IMR-90 (cell line): ENCODE results near the gene GALNT9. TPM values are rescaled to one million over a fixed set of nuclear protein-coding genes. Genes with fewer than 3 reads are reported as not detected.

Source experiments
- ATAC-seq: fragments of 200-7000 bp; cut with Tn5 transposase; 2 replicates; pipeline ENCODE4 v1.9.1; 2020; ENCODE audit warnings: low read depth, mild to moderate bottlenecking, moderate library complexity
- BruUV-seq: library from RNA; stranded (reverse); fragments of 400-500 nt; replicated peaks from 2 replicates; lab custom pipeline; 2021; lab: Mats Ljungman, UMichigan
- CTCF ChIA-PET: fragments of 300-600 bp; formaldehyde crosslinking; extraction: SDS; loops from one replicate; lab custom pipeline; 2021; ENCODE audit warnings: antibody characterized with exemption; lab: Yijun Ruan, JAX
- POLR2A ChIA-PET: fragments of 300-600 bp; sonication (Branson Sonifier 250); formaldehyde crosslinking; loops from one replicate; lab custom pipeline; 2022; ENCODE audit warnings: antibody characterized with exemption; ENCODE audit not compliant: unreplicated experiment; lab: Charles Lee
- DNase-seq: peaks from one replicate; pipeline ENCODE4 v3.0.0; 2013
- H2AFZ ChIP-seq: replicated peaks from 2 replicates; pipeline ENCODE3; 2013; ENCODE audit warnings: low read length, mild to moderate bottlenecking; ENCODE audit not compliant: poor library complexity
- H2AK5ac ChIP-seq: 2 replicates; pipeline ENCODE4 v1.6.1; 2013; ENCODE audit warnings: low read depth, low read length, inconsistent platforms
- H2AK9ac ChIP-seq: replicated peaks from 2 replicates; pipeline ENCODE3; 2013; ENCODE audit warnings: mild to moderate bottlenecking, low read depth, low read length, moderate library complexity; ENCODE audit not compliant: poor library complexity
- H2BK120ac ChIP-seq: 2 replicates; pipeline ENCODE4 v1.6.1; 2013; ENCODE audit warnings: low read depth, low read length, inconsistent platforms
- H2BK15ac ChIP-seq: 3 replicates; pipeline ENCODE4 v1.6.1; 2013; ENCODE audit warnings: low read depth, low read length, inconsistent platforms
- H2BK20ac ChIP-seq: 2 replicates; pipeline ENCODE4 v1.6.1; 2013; ENCODE audit warnings: low read depth, mild to moderate bottlenecking, inconsistent platforms, low read length, moderate library complexity
- H2BK5ac ChIP-seq: 2 replicates; pipeline ENCODE4 v1.6.1; 2013; ENCODE audit warnings: mild to moderate bottlenecking, low read depth, low read length, inconsistent platforms; ENCODE audit not compliant: poor library complexity, severe bottlenecking
- H3K14ac ChIP-seq: replicated peaks from 2 replicates; pipeline ENCODE4 v1.6.1; 2013; ENCODE audit warnings: low read depth, low read length, inconsistent platforms
- H3K18ac ChIP-seq: 2 replicates; pipeline ENCODE4 v1.6.1; 2013; ENCODE audit warnings: low read depth, low read length, control low read depth
- H3K23ac ChIP-seq: 2 replicates; pipeline ENCODE4 v1.6.1; 2013; ENCODE audit warnings: low read depth, low read length, inconsistent platforms
- H3K27ac ChIP-seq: 2 replicates; pipeline ENCODE4 v1.5.1; 2013; ENCODE audit warnings: mild to moderate bottlenecking, control low read depth, low read length; ENCODE audit not compliant: insufficient read depth
- H3K27me3 ChIP-seq: 2 replicates; pipeline ENCODE4 v1.6.1; 2013; ENCODE audit warnings: low read length; ENCODE audit not compliant: control insufficient read depth, insufficient read depth
- H3K36me3 ChIP-seq: 2 replicates; pipeline ENCODE4 v1.6.1; 2013; ENCODE audit warnings: low read length, mixed read lengths; ENCODE audit not compliant: control insufficient read depth, insufficient read depth
- H3K4ac ChIP-seq: 2 replicates; pipeline ENCODE4 v1.6.1; 2013; ENCODE audit warnings: low read depth, low read length, inconsistent platforms
- H3K4me1 ChIP-seq: 2 replicates; pipeline ENCODE4 v1.6.1; 2013; ENCODE audit warnings: low read length, mixed read lengths; ENCODE audit not compliant: control insufficient read depth, insufficient read depth
- H3K4me2 ChIP-seq: 2 replicates; pipeline ENCODE4 v1.6.1; 2013; ENCODE audit warnings: low read depth, mild to moderate bottlenecking, control low read depth, low read length, moderate library complexity
- H3K4me3 ChIP-seq: 2 replicates; pipeline ENCODE4 v1.5.1; 2013; ENCODE audit warnings: low read depth, mild to moderate bottlenecking, control low read depth, low read length, moderate library complexity; ENCODE audit not compliant: insufficient read depth
- H3K56ac ChIP-seq: 2 replicates; pipeline ENCODE4 v1.6.1; 2013; ENCODE audit warnings: low read length, inconsistent platforms; ENCODE audit not compliant: insufficient read depth; ENCODE audit errors: extremely low read depth
- H3K79me1 ChIP-seq, 2 experiments: 2 replicates each; pipeline ENCODE4 v1.6.1; 2013; ENCODE audit warnings: low read length in 2 of 2, inconsistent platforms in 1 of 2, low read depth in 1 of 2
- H3K9ac ChIP-seq: 2 replicates; pipeline ENCODE4 v1.6.1; 2013; ENCODE audit warnings: low read depth, low read length, control low read depth
- H3K9me1 ChIP-seq: 2 replicates; pipeline ENCODE4 v1.6.1; 2013; ENCODE audit warnings: low read length, inconsistent platforms; ENCODE audit not compliant: insufficient read depth
- H3K9me3 ChIP-seq: 2 replicates; pipeline ENCODE4 v1.6.1; 2013; ENCODE audit warnings: low read length; ENCODE audit not compliant: control insufficient read depth, insufficient read depth
- H4K20me1 ChIP-seq: 2 replicates; pipeline ENCODE4 v1.6.1; 2013; ENCODE audit warnings: low read length, inconsistent platforms; ENCODE audit not compliant: insufficient read depth
- H4K5ac ChIP-seq: 2 replicates; pipeline ENCODE4 v1.6.1; 2013; ENCODE audit warnings: mild to moderate bottlenecking, low read depth, low read length, control low read depth
- H4K8ac ChIP-seq, 2 experiments: 2 replicates each; pipeline ENCODE4 v1.6.1; 2013; ENCODE audit warnings: low read depth in 2 of 2, low read length in 2 of 2, control low read depth in 1 of 2, inconsistent platforms in 1 of 2
- H4K91ac ChIP-seq: 2 replicates; pipeline ENCODE4 v1.6.1; 2013; ENCODE audit warnings: low read depth, low read length, inconsistent platforms; ENCODE audit not compliant: insufficient read depth
- CEBPB ChIP-seq: IDR thresholded peaks from 2 replicates; pipeline ENCODE4 v1.6.1; 2012; ENCODE audit warnings: low read depth, low read length, improper control_type of control experiment
- CTCF ChIP-seq: conservative IDR thresholded peaks from 2 replicates; pipeline ENCODE4 v1.5.1; 2012; ENCODE audit warnings: mild to moderate bottlenecking, low read depth, low read length, improper control_type of control experiment
- ELK1 ChIP-seq: fragments of 150-350 bp; IDR thresholded peaks from 2 replicates; pipeline ENCODE4 v1.6.1; 2016; ENCODE audit warnings: low read depth, mild to moderate bottlenecking, low read length, moderate library complexity, borderline replicate concordance
- FOS ChIP-seq: fragments of 150-350 bp; IDR thresholded peaks from 2 replicates; pipeline ENCODE4 v1.6.1; 2016; ENCODE audit warnings: low read depth, low read length
- MAZ ChIP-seq: IDR thresholded peaks from 2 replicates; pipeline ENCODE4 v1.6.1; 2012; ENCODE audit warnings: low read depth, mild to moderate bottlenecking, low read length, improper control_type of control experiment, moderate library complexity, borderline replicate concordance
- MXI1 ChIP-seq: IDR thresholded peaks from 2 replicates; pipeline ENCODE4 v1.6.1; 2012; ENCODE audit warnings: low read depth, mild to moderate bottlenecking, low read length, moderate library complexity, borderline replicate concordance
- NFE2L2 ChIP-seq: fragments of 150-350 bp; IDR thresholded peaks from 2 replicates; pipeline ENCODE4 v1.6.1; 2016; ENCODE audit warnings: low read depth, mild to moderate bottlenecking, low read length
- RAD21 ChIP-seq: IDR thresholded peaks from 2 replicates; pipeline ENCODE4 v1.6.1; 2012; ENCODE audit warnings: low read length, improper control_type of control experiment
- RCOR1 ChIP-seq: IDR thresholded peaks from 2 replicates; pipeline ENCODE4 v1.6.1; 2012; ENCODE audit warnings: mild to moderate bottlenecking, low read length, improper control_type of control experiment; ENCODE audit not compliant: insufficient replicate concordance
- RFX5 ChIP-seq: IDR thresholded peaks from 2 replicates; pipeline ENCODE4 v1.8.0; 2012; ENCODE audit warnings: low read depth, mild to moderate bottlenecking, low read length, moderate library complexity
- SMC3 ChIP-seq: fragments of 150-350 bp; IDR thresholded peaks from 2 replicates; pipeline ENCODE4 v1.6.1; 2016; ENCODE audit warnings: low read depth, mild to moderate bottlenecking, antibody characterized with exemption, low read length, moderate library complexity
- WGBS, 2 experiments: methylation state at CpG; one replicate each; pipeline versions ENCODE4 v1.1.5 to v1.1.7; 2013; ENCODE audit warnings: missing lambda C conversion rate in 2 of 2; ENCODE audit not compliant: insufficient read length in 1 of 2; ENCODE audit errors: extremely low coverage in 2 of 2; 5-methylcytosine and 5-hydroxymethylcytosine counted together
- dilution Hi-C: fragments of 300-500 bp; cut with HindIII; formaldehyde crosslinking; loops from one replicate; pipeline ENCODE4 v1.14.3; 2018; ENCODE audit warnings: low sequenced_read_pairs; ENCODE audit not compliant: unreplicated experiment
- in situ Hi-C: fragments of 300-500 bp; cut with MboI; formaldehyde crosslinking; loops from 3 replicates; pipeline ENCODE4 v1.14.3; 2019; ENCODE audit warnings: low sequenced_read_pairs, inconsistent platforms, mixed read lengths
- intact Hi-C: fragments of 100-400 bp; cut with micrococcal nuclease; formaldehyde crosslinking; loops from 2 replicates; pipeline ENCODE4 v1.10.0; 2022
- polyA plus RNA-seq, 3 experiments: library from polyadenylated mRNA; depleted of rRNA; stranded (reverse); fragments of >200 nt; gene quantifications; 2 replicates each; pipeline ENCODE4 v1.2.3, GENCODE V29; 2012; ENCODE audit warnings: low replicate concordance in 1 of 3
- total RNA-seq: library from RNA; depleted of rRNA; stranded (reverse); fragments of >200 nt; gene quantifications from 2 replicates; pipeline ENCODE4 v1.2.3, GENCODE V29; 2012

GALNT9 gene
- total and polyA plus RNA-seq, 2 of the 4 experiments (the other 2 are of a cell fraction), result under 0.01 to 0.12 TPM

- no peak overlapping the region for H2BK120ac ChIP-seq
- WGBS, 2 experiments, result 75% methylated on average over 10 of the region's 25 CpGs; no CpG with 5 or more reads in 1 of the 2 experiments
- BruUV-seq, result no TSS peak
- H3K23ac ChIP-seq, result no peak overlapping the region
- no peak overlapping the region for H3K4me2 ChIP-seq
- H3K9me3 ChIP-seq, result peaks cover 35% of the 10 kb centered on the region
- no peak overlapping the region for H2BK20ac ChIP-seq
- H3K9me1 ChIP-seq, result no peaks in the 10 kb centered on the region
- no peak for DNase-seq
- H3K4ac ChIP-seq, result no peak overlapping the region
- H2BK5ac ChIP-seq, result no peak overlapping the region
- no peak for TF ChIP-seq RAD21
- no peak for TF ChIP-seq SMC3
- TF ChIP-seq MAZ, result no peak
- TF ChIP-seq NFE2L2, result no peak
- no peak for TF ChIP-seq ELK1
- TF ChIP-seq RFX5, result no peak
- TF ChIP-seq CEBPB, result no peak
- TF ChIP-seq RCOR1, result no peak
- no peak for TF ChIP-seq FOS
- TF ChIP-seq CTCF, result no peak
- TF ChIP-seq MXI1, result no peak
- no peak overlapping the region for H3K18ac ChIP-seq
- no peak overlapping the region for H3K14ac ChIP-seq
- H3K27ac ChIP-seq, result no peak overlapping the region
- in situ Hi-C loops, result no loop called here
- H4K5ac ChIP-seq, result no peak overlapping the region
- H4K8ac ChIP-seq, result no peak overlapping the region
- intact Hi-C loops, result no loop called here
- H2AFZ ChIP-seq, result no peak overlapping the region
- no peak overlapping the region for H3K9ac ChIP-seq
- POLR2A ChIA-PET, result no interaction called here
- H4K20me1 ChIP-seq, result no peaks in the 10 kb centered on the region
- H4K91ac ChIP-seq, result no peak overlapping the region
- H2AK5ac ChIP-seq, result no peak overlapping the region
- H3K4me1 ChIP-seq, result no peaks in the 10 kb centered on the region
- no peak overlapping the region for H2AK9ac ChIP-seq
- ATAC-seq, result no peak
- no peaks in the 10 kb centered on the region for H3K79me1 ChIP-seq
- H3K36me3 ChIP-seq, result no peaks in the 10 kb centered on the region
- H3K4me3 ChIP-seq, result no peak overlapping the region
- dilution Hi-C loops, result no loop called here
- CTCF ChIA-PET, result no interaction called here
- no peak overlapping the region for H3K56ac ChIP-seq
- H2BK15ac ChIP-seq, result no peak overlapping the region
- no peaks in the 10 kb centered on the region for H3K27me3 ChIP-seq
Measured at GRCh38 chr12:132357623-132358186, 28.3 kb upstream of the GALNT9 start.
